Activated naive CD8-positive, alpha-beta T cell (primary cell): Measurements from ENCODE around the gene PUM1.

Experiments
- H3K27ac Mint-ChIP-seq: one replicate; pipeline ENCODE4 v1.8.0; 2021; ENCODE audit warnings: mixed read lengths
- H3K27me3 Mint-ChIP-seq: one replicate; pipeline ENCODE4 v1.8.0; 2021; ENCODE audit warnings: mixed read lengths
- H3K36me3 Mint-ChIP-seq: one replicate; pipeline ENCODE4 v1.8.0; 2021; ENCODE audit warnings: mixed read lengths
- H3K4me1 Mint-ChIP-seq: one replicate; pipeline ENCODE4 v1.8.0; 2021; ENCODE audit warnings: low read depth, mixed read lengths
- H3K4me3 Mint-ChIP-seq: one replicate; pipeline ENCODE4 v1.8.0; 2021; ENCODE audit warnings: mild to moderate bottlenecking, mixed read lengths
- H3K9me3 Mint-ChIP-seq: one replicate; pipeline ENCODE4 v1.8.0; 2021; ENCODE audit warnings: low read depth, mixed read lengths

Gene PUM1

GRCh38 chr1:30901798-30902581, 163.5 kb downstream of the PUM1 start:
- Mint-ChIP-seq H3K9me3 (no peaks in the 10 kb centered on the region), H3K36me3 (no peaks in the 10 kb centered on the region), H3K4me1 (no peaks in the 10 kb centered on the region), H3K4me3 (no peak overlapping the region), H3K27me3 (peaks cover 12% of the 10 kb centered on the region), H3K27ac (no peak overlapping the region)

DNA sequence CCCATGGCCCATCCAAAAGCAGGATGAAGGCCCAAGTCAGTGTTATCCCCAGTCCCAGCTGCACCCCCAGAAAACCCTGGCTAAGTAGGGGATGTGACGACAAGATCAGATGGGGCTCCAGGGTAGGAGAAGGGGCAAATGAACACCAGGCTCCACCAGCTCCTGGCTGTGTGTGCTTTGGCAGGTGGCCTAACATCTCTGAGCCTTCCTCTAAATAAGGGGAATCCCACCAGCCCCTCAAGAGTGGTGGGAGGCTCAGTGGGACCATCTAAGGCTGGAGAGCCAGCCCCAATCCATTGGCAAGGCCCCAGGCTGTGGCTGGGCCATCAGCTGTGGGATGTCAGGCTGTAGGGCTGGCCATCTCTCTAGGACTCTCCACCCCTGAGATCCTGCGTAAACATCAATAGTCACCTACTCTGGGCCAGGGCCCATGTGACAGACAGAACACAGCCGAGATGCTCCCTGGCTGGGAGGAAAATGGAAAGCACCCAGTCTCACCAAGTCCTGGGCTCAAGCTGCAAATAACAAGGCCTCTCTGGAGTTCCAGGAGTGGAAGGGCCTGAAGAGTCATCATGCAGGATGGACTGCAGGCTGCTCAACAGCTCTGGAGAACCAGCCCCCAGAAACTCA, 164.5 kb downstream of the PUM1 start:
- Mint-ChIP-seq H3K4me3 (no peak overlapping the region), H3K27ac (no peak overlapping the region), H3K9me3 (no peaks in the 10 kb centered on the region), H3K27me3 (peaks cover 13% of the 10 kb centered on the region), H3K36me3 (no peaks in the 10 kb centered on the region), H3K4me1 (no peaks in the 10 kb centered on the region)

GRCh38 chr1:30900486-30900885, 165.0 kb downstream of the PUM1 start:
- Mint-ChIP-seq H3K36me3 (no peaks in the 10 kb centered on the region), H3K4me1 (no peaks in the 10 kb centered on the region), H3K27me3 (peaks cover 11% of the 10 kb centered on the region), H3K27ac (no peak overlapping the region), H3K9me3 (no peaks in the 10 kb centered on the region), H3K4me3 (no peak overlapping the region)

DNA sequence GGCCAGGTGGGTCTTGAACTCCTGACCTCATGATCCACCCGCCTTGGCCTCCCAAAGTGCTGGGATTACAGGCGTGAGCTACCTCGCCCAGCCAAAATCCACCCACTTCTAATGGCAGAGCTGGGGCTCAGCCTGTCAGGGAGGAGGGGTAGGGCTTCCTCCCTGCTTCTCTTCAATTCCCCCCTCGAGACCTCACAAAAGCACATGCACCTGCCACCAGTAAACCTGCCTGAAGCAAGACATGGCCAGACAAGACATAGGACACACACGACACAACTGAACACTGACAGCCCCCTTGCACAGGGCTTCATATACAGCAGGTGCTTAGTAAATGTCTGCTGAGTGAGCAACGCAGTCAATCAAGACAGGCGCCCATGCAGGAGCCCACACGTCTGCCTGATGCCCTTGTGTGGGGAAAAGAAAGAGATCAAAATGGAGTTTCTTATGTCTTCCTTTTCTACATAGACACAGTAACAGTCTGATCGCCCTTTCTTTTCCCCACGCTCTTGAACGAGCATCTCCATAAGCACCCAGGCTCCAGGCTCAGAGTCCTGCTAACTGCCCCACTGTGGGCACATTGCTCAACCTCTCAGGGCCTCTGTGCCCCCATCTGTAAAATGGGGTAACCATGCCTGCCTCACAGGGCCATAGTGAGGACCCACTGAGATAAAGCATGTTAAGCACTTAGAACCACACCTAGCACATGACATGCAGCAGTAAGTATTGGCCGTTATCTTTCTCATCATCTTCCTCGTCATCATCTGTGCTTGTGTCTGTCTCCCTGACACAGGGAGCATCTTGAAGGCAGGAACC, 165.7 kb downstream of the PUM1 start:
- no peaks in the 10 kb centered on the region for H3K9me3 Mint-ChIP-seq
- no peak overlapping the region for H3K27ac Mint-ChIP-seq
- H3K4me3 Mint-ChIP-seq = no peak overlapping the region
- H3K36me3 Mint-ChIP-seq = no peaks in the 10 kb centered on the region
- H3K27me3 Mint-ChIP-seq = peaks cover 9% of the 10 kb centered on the region
- H3K4me1 Mint-ChIP-seq = no peaks in the 10 kb centered on the region

DNA sequence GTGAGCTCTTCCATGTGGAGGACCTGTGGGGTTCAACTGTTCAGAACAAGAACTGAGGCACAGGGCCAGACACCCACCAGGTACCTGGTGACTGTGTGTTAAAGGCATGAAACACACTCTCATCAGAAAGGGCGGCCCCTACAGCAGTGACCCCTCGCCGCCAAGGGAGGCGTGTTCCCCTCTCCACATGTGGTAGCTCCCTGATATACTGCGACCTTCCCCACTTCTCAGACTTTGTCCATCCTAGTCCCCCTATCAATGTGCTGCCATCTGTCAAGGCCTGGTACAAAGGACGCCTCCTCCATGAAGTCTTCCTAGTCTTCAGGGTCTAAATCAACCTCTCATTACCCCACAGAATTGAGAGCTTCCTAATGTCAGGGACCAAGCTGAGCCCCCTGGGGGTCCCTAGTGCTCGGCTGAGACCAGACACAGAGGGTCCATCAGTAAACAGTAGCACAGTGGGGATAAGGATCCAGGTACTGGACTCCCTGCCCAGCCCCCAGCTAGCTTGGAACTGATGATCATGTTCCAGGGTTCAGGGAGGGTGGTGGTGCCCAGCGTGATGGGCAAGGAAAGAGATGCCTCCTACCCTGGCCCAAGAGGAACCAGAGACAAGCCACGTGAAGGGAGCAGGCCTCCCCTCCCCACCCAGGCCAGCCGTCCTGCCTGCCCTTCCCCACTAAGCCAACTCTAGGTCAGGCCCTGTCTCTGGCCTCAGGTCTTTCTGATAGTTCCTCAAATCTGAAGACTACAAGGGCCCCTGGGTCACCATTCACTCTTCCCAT, 167.3 kb downstream of the PUM1 start:
- H3K36me3 Mint-ChIP-seq = no peaks in the 10 kb centered on the region
- no peaks in the 10 kb centered on the region for H3K9me3 Mint-ChIP-seq
- H3K27ac Mint-ChIP-seq = no peak overlapping the region
- H3K27me3 Mint-ChIP-seq = peaks cover 6% of the 10 kb centered on the region
- no peaks in the 10 kb centered on the region for H3K4me1 Mint-ChIP-seq
- H3K4me3 Mint-ChIP-seq = no peak overlapping the region

DNA sequence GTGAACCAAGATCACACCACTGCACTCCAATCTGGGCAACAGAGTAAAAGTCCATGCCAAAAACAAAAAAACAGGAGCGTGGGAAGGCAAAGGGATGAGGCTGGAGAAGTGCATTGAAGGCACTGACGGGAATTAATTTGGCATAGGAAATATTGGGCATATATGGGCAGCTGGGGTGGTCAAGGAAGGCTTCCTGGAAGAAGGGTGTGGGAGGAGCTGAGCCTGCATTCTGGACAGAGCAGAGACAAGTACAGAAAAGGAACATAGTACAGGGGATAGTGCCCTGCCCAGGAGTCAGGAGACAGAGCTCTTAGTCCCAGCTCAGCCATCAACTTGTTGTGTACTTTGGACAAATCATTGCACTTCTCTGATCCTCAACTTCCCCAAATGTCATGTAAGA, 168.6 kb downstream of the PUM1 start:
- peaks cover 5% of the 10 kb centered on the region for H3K27me3 Mint-ChIP-seq
- no peak overlapping the region for H3K27ac Mint-ChIP-seq
- no peaks in the 10 kb centered on the region for H3K36me3 Mint-ChIP-seq
- no peaks in the 10 kb centered on the region for H3K4me1 Mint-ChIP-seq
- H3K9me3 Mint-ChIP-seq = no peaks in the 10 kb centered on the region
- no peak overlapping the region for H3K4me3 Mint-ChIP-seq

GRCh38 chr1:30895944-30896660, 169.4 kb downstream of the PUM1 start:
- peaks cover 5% of the 10 kb centered on the region for H3K27me3 Mint-ChIP-seq
- H3K9me3 Mint-ChIP-seq = no peaks in the 10 kb centered on the region
- H3K36me3 Mint-ChIP-seq = no peaks in the 10 kb centered on the region
- H3K27ac Mint-ChIP-seq = no peak overlapping the region
- H3K4me3 Mint-ChIP-seq = no peak overlapping the region
- H3K4me1 Mint-ChIP-seq = no peaks in the 10 kb centered on the region

DNA sequence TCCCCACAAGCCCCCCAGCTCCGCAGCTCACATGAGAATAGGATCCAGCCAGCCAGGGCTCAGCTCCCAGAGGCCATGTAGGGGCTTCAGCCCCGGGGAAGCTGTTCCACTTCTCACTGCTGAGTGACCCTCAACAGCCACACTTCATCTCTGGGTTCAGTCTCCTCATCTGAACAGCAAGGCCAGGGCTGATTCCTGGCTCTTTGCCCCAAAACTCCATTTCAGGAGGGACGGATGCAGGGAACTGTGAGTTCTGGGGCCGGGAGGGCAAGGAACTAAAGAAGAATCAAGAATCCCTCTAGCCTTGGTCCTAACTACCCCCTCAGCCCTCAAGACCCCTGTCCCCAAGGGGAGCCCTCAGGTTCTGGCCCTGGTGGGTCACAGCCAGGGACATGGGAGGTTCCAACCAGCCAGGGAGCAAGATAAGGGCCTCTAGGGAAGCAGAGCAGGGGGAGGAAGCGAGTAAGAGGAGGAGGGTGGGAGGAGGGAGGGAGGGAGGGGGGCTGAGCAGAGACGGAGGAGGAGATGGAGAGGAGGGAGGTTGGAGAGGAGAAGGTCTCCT, 170.1 kb downstream of the PUM1 start:
- H3K36me3 Mint-ChIP-seq = no peaks in the 10 kb centered on the region
- H3K27me3 Mint-ChIP-seq = peaks cover 5% of the 10 kb centered on the region

GRCh38 chr1:30894508-30894973, 171.0 kb downstream of the PUM1 start:
- no peak overlapping the region for H3K27ac Mint-ChIP-seq
- H3K4me3 Mint-ChIP-seq = no peak overlapping the region
- no peaks in the 10 kb centered on the region for H3K4me1 Mint-ChIP-seq
- H3K9me3 Mint-ChIP-seq = no peaks in the 10 kb centered on the region
- peaks cover 4% of the 10 kb centered on the region for H3K27me3 Mint-ChIP-seq
- H3K36me3 Mint-ChIP-seq = no peaks in the 10 kb centered on the region

More for the DNA sequence above, 170.1 kb downstream of the PUM1 start:
- no peaks in the 10 kb centered on the region for H3K9me3 Mint-ChIP-seq
- H3K4me1 Mint-ChIP-seq = no peaks in the 10 kb centered on the region
- H3K4me3 Mint-ChIP-seq = no peak overlapping the region
- no peak overlapping the region for H3K27ac Mint-ChIP-seq

GRCh38 chr1:30893776-30894507, 171.6 kb downstream of the PUM1 start:
- Mint-ChIP-seq H3K27ac (no peak overlapping the region), H3K27me3 (peaks cover 4% of the 10 kb centered on the region), H3K36me3 (no peaks in the 10 kb centered on the region), H3K4me1 (no peaks in the 10 kb centered on the region), H3K9me3 (no peaks in the 10 kb centered on the region), H3K4me3 (no peak overlapping the region)

- H3K36me3 Mint-ChIP-seq = no peaks in the 10 kb centered on the region
- no peaks in the 10 kb centered on the region for H3K9me3 Mint-ChIP-seq
- H3K27ac Mint-ChIP-seq = no peak overlapping the region
- no peak overlapping the region for H3K4me3 Mint-ChIP-seq
- H3K27me3 Mint-ChIP-seq = peaks cover 4% of the 10 kb centered on the region
- no peaks in the 10 kb centered on the region for H3K4me1 Mint-ChIP-seq
Measured at GRCh38 chr1:30892671-30893073, 172.8 kb downstream of the PUM1 start.

DNA sequence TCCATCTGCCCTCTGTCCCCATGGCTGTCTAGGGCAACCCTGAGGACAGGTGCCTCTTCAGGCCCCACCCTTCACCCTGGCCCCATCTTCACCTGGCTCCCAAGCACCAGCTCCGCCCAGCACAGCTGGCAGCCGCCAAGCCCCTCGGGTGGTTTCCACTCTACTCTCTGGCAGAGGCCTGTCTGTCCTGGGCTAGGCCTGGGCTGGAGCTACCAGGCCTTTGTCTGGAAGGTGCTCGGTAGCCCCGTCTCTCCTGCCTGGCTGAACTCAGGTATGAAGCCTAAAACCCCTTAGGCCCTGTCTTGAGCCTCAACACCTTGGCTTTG, 174.3 kb downstream of the PUM1 start:
- Mint-ChIP-seq H3K9me3 (no peaks in the 10 kb centered on the region), H3K27me3 (peaks cover 1% of the 10 kb centered on the region), H3K36me3 (no peaks in the 10 kb centered on the region), H3K4me1 (no peaks in the 10 kb centered on the region), H3K4me3 (no peak overlapping the region), H3K27ac (no peak overlapping the region)

DNA sequence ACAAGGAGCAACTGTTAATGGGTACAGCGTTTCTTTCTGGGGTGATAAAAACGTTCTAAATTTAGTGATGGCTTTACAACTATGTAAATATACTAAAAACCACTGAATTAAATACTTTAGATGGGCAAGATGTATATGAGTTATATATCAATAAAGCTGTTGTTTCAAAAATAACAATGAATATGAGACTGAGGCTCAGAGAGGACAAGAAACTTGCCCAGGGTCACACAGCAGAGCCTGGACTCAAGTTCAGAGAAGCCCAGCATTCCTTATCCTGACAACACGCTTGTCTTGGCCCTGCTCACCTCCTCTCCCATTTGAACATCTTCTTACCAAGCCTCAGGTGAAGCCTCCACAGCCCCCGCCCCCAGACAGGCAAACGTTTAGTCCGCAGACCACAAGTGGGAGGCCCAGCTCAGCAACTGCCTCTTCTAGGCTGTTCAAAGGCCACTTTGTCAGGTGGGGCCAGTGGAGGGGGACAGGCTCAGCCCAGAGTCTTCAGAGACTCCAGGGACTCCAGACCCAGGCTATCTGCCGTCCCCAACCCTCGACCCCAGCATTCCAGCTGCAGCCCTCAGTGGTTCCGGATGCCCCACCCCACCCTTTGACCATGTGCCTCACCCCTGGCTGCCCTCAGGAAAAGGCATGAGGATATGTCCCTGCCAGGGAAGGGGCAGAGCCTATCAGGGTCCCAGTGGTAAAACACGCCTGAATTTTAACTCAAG, 174.9 kb downstream of the PUM1 start:
- Mint-ChIP-seq H3K4me3 (no peak overlapping the region), H3K27me3 (no peaks in the 10 kb centered on the region), H3K27ac (no peak overlapping the region), H3K4me1 (no peaks in the 10 kb centered on the region), H3K36me3 (no peaks in the 10 kb centered on the region), H3K9me3 (no peaks in the 10 kb centered on the region)
